Measurements from ENCODE around the gene GPATCH4. TPM values are rescaled to one million over a fixed set of nuclear protein-coding genes. Genes with fewer than 3 reads are reported as not detected.

GPATCH4 gene
- total RNA-seq, 2 experiments from 2014 or later, result 43.9 to 44.7 TPM

- no peak overlapping the region for H3K27ac Mint-ChIP-seq
- H3K36me3 Mint-ChIP-seq (ENCODE audit: low read depth), result peaks cover 23% of the 10 kb centered on the region
- no peak for ATAC-seq
- no peak for DNase-seq
- H3K4me3 Mint-ChIP-seq, result no peak overlapping the region
- ChIA-PET POLR2A (interaction anchor here (1.0 to 1.6 kb wide), 2 partner anchors 9 to 106 kb away, joined by 3 to 5 read pairs; no protein-coding TSS in a partner anchor), CTCF (interaction anchor here (1.4 to 6.7 kb wide), 4 partner anchors 21 to 201 kb away, joined by 4 to 29 read pairs (median 5); no protein-coding TSS in a partner anchor)
- H3K4me1 Mint-ChIP-seq (ENCODE audit: low read depth), result peaks cover 39% of the 10 kb centered on the region
- no peaks in the 10 kb centered on the region for H3K9me3 Mint-ChIP-seq (ENCODE audit: insufficient read depth)
- no peaks in the 10 kb centered on the region for H3K27me3 Mint-ChIP-seq (ENCODE audit: low read depth)
Observed at GRCh38 chr1:156586892-156587477, 14.3 kb downstream of the GPATCH4 start.

GRCh38 chr1:156586323-156586722 lies 15.0 kb downstream of the GPATCH4 start:
- H3K4me3 Mint-ChIP-seq, result no peak overlapping the region
- CTCF ChIA-PET, result interaction anchor here (1.3 to 6.7 kb wide), 6 partner anchors 22 to 200 kb away, joined by 3 to 29 read pairs (median 5); partner anchors contain the start of gene MEF2D
- POLR2A ChIA-PET, result interaction anchor here (1.0 to 1.6 kb wide), 2 partner anchors 9 to 106 kb away, joined by 3 to 5 read pairs; no protein-coding TSS in a partner anchor
- no peak for ATAC-seq
- peaks cover 44% of the 10 kb centered on the region for H3K4me1 Mint-ChIP-seq (ENCODE audit: low read depth)
- no peaks in the 10 kb centered on the region for H3K27me3 Mint-ChIP-seq (ENCODE audit: low read depth)
- H3K27ac Mint-ChIP-seq, result no peak overlapping the region
- peaks cover 23% of the 10 kb centered on the region for H3K36me3 Mint-ChIP-seq (ENCODE audit: low read depth)
- no peaks in the 10 kb centered on the region for H3K9me3 Mint-ChIP-seq (ENCODE audit: insufficient read depth)
- no peak for DNase-seq

- Mint-ChIP-seq H3K27ac (no peak overlapping the region), H3K4me1 (ENCODE audit: low read depth) (peaks cover 39% of the 10 kb centered on the region), H3K9me3 (ENCODE audit: insufficient read depth) (no peaks in the 10 kb centered on the region), H3K36me3 (ENCODE audit: low read depth) (peaks cover 23% of the 10 kb centered on the region), H3K27me3 (ENCODE audit: low read depth) (no peaks in the 10 kb centered on the region), H3K4me3 (no peak overlapping the region)
- CTCF ChIA-PET, result interaction anchor here (0.6 to 6.7 kb wide), 7 partner anchors 13 to 199 kb away, joined by 3 to 29 read pairs (median 3); partner anchors contain the start of genes GPATCH4 and MEF2D
- POLR2A ChIA-PET, result no interaction called here
- DNase-seq (no peak), ATAC-seq (no peak)
Observed at GRCh38 chr1:156584813-156585212, 16.5 kb downstream of the GPATCH4 start.

- ATAC-seq, result peak; percentile 17
- peak; percentile 88 for DNase-seq
- peaks cover 39% of the 10 kb centered on the region for H3K4me1 Mint-ChIP-seq (ENCODE audit: low read depth)
- peak overlapping the region; percentile 86 for H3K4me3 Mint-ChIP-seq
- H3K27me3 Mint-ChIP-seq (ENCODE audit: low read depth), result no peaks in the 10 kb centered on the region
- H3K27ac Mint-ChIP-seq, result peak overlapping the region; percentile 93
- CTCF ChIA-PET, result interaction anchor here (0.6 to 6.7 kb wide), 7 partner anchors 12 to 169 kb away, joined by 3 to 29 read pairs (median 13); partner anchors contain the start of genes GPATCH4, IQGAP3 and MEF2D
- POLR2A ChIA-PET, result interaction anchor here (0.6 kb wide), 1 partner anchor 97 kb away, joined by 3 read pairs; no protein-coding TSS in a partner anchor
- H3K9me3 Mint-ChIP-seq (ENCODE audit: insufficient read depth), result no peaks in the 10 kb centered on the region
- peaks cover 23% of the 10 kb centered on the region for H3K36me3 Mint-ChIP-seq (ENCODE audit: low read depth)
Observed at GRCh38 chr1:156583821-156584622, 17.3 kb downstream of the GPATCH4 start.

- Mint-ChIP-seq H3K9me3 (ENCODE audit: insufficient read depth) (no peaks in the 10 kb centered on the region), H3K36me3 (ENCODE audit: low read depth) (peaks cover 23% of the 10 kb centered on the region), H3K4me1 (ENCODE audit: low read depth) (peaks cover 42% of the 10 kb centered on the region), H3K27ac (peak overlapping the region; percentile 93), H3K27me3 (ENCODE audit: low read depth) (no peaks in the 10 kb centered on the region), H3K4me3 (peak overlapping the region; percentile 86)
- ChIA-PET POLR2A (interaction anchor here (0.6 to 3.1 kb wide), 16 partner anchors 9 to 144 kb away, joined by 3 to 27 read pairs (median 4); partner anchors contain the start of genes MEF2D and NAXE), CTCF (interaction anchor here (0.8 to 3.8 kb wide), 32 partner anchors 9 to 238 kb away, joined by 3 to 34 read pairs (median 5); partner anchors contain the start of genes GPATCH4, IQGAP3, MEF2D and NAXE)
- DNase-seq (peak; percentile 69), ATAC-seq (peak; percentile 68)
Observed at GRCh38 chr1:156582388-156583017, 18.8 kb downstream of the GPATCH4 start.

- peaks cover 21% of the 10 kb centered on the region for H3K36me3 Mint-ChIP-seq (ENCODE audit: low read depth)
- DNase-seq, result peak; percentile 76
- no peaks in the 10 kb centered on the region for H3K9me3 Mint-ChIP-seq (ENCODE audit: insufficient read depth)
- ChIA-PET CTCF (interaction anchor here (0.8 to 3.8 kb wide), 34 partner anchors 10 to 237 kb away, joined by 3 to 34 read pairs (median 5); partner anchors contain the start of genes GPATCH4, IQGAP3, MEF2D and NAXE), POLR2A (interaction anchor here (0.6 to 3.1 kb wide), 19 partner anchors 8 to 145 kb away, joined by 3 to 27 read pairs (median 3); partner anchors contain the start of genes MEF2D and NAXE)
- H3K27me3 Mint-ChIP-seq (ENCODE audit: low read depth), result no peaks in the 10 kb centered on the region
- peaks cover 42% of the 10 kb centered on the region for H3K4me1 Mint-ChIP-seq (ENCODE audit: low read depth)
- H3K4me3 Mint-ChIP-seq, result peak overlapping the region; percentile 86
- peak overlapping the region; percentile 93 for H3K27ac Mint-ChIP-seq
- ATAC-seq, result peak; percentile 80
Observed at GRCh38 chr1:156581661-156582387, 19.5 kb downstream of the GPATCH4 start.

- Mint-ChIP-seq H3K27me3 (ENCODE audit: low read depth) (peaks cover 4% of the 10 kb centered on the region), H3K4me3 (no peak within 1 kb of the TSS), H3K9me3 (ENCODE audit: insufficient read depth) (no peaks in the 10 kb centered on the region), H3K4me1 (ENCODE audit: low read depth) (peaks cover 39% of the 10 kb centered on the region), H3K27ac (no peak within 1 kb of the TSS), H3K36me3 (ENCODE audit: low read depth) (peaks cover 8% of the 10 kb centered on the region)
- ATAC-seq (no peak), DNase-seq (no peak)
- ChIA-PET POLR2A (no interaction called here), CTCF (interaction anchor here (0.8 to 3.7 kb wide), 7 partner anchors 29 to 194 kb away, joined by 3 to 34 read pairs (median 8); partner anchors contain the start of gene MEF2D)
Observed at GRCh38 chr1:156579472-156579871, 21.8 kb downstream of the GPATCH4 start, which contains the start of gene TTC24. Gene TTC24 (plus strand): TSS chr1:156579723. CDS start chr1:156581365, 1,642 bp downstream.

- DNase-seq (no peak), ATAC-seq (no peak)
- ChIA-PET CTCF (interaction anchor here (1.4 kb wide), 1 partner anchor 97 kb away, joined by 5 read pairs; no protein-coding TSS in a partner anchor), POLR2A (no interaction called here)
- H3K27me3 Mint-ChIP-seq (ENCODE audit: low read depth), result peaks cover 8% of the 10 kb centered on the region
- peaks cover 6% of the 10 kb centered on the region for H3K36me3 Mint-ChIP-seq (ENCODE audit: low read depth)
- H3K9me3 Mint-ChIP-seq (ENCODE audit: insufficient read depth), result no peaks in the 10 kb centered on the region
- H3K27ac Mint-ChIP-seq, result no peak overlapping the region
- no peak overlapping the region for H3K4me3 Mint-ChIP-seq
- peaks cover 26% of the 10 kb centered on the region for H3K4me1 Mint-ChIP-seq (ENCODE audit: low read depth)
Observed at GRCh38 chr1:156578055-156578454, 23.2 kb downstream of the GPATCH4 start.

GRCh38 chr1:156577550-156577949 lies 23.7 kb downstream of the GPATCH4 start:
- Mint-ChIP-seq H3K36me3 (ENCODE audit: low read depth) (peaks cover 3% of the 10 kb centered on the region), H3K4me3 (no peak overlapping the region), H3K4me1 (ENCODE audit: low read depth) (peaks cover 25% of the 10 kb centered on the region), H3K27ac (no peak overlapping the region), H3K27me3 (ENCODE audit: low read depth) (peaks cover 11% of the 10 kb centered on the region), H3K9me3 (ENCODE audit: insufficient read depth) (no peaks in the 10 kb centered on the region)
- DNase-seq (no peak), ATAC-seq (no peak)
- POLR2A ChIA-PET, result no interaction called here
- CTCF ChIA-PET, result interaction anchor here (1.0 to 1.4 kb wide), 2 partner anchors 69 to 97 kb away, joined by 3 to 5 read pairs; no protein-coding TSS in a partner anchor

- no peak overlapping the region for H3K27ac Mint-ChIP-seq
- no peak for DNase-seq
- peaks cover 11% of the 10 kb centered on the region for H3K27me3 Mint-ChIP-seq (ENCODE audit: low read depth)
- peaks cover 9% of the 10 kb centered on the region for H3K36me3 Mint-ChIP-seq (ENCODE audit: low read depth)
- no peak for ATAC-seq
- POLR2A ChIA-PET, result interaction anchor here (1.3 kb wide), 1 partner anchor 8 kb away, joined by 3 read pairs; no protein-coding TSS in a partner anchor
- no peaks in the 10 kb centered on the region for H3K9me3 Mint-ChIP-seq (ENCODE audit: insufficient read depth)
- CTCF ChIA-PET, result interaction anchor here (1.0 to 3.7 kb wide), 3 partner anchors 8 to 188 kb away, joined by 3 to 24 read pairs (median 3); no protein-coding TSS in a partner anchor
- H3K4me1 Mint-ChIP-seq (ENCODE audit: low read depth), result peaks cover 26% of the 10 kb centered on the region
- no peak overlapping the region for H3K4me3 Mint-ChIP-seq
Observed at GRCh38 chr1:156574039-156574633, 27.1 kb downstream of the GPATCH4 start.

Data from activated CD8-positive, alpha-beta T cell treated with anti-CD3 and anti-CD28 coated beads, Interleukin-2, amount 10 ng/mL, durations not matched to agents 7 days and 5 days (primary cell).